HG02678 (cell line): ENCODE measurements around the gene WEE2.
"Not testable (repeated sequence)": the region's sequence is repeated elsewhere in the genome, so short reads cannot be mapped to it uniquely, and the experiment has no call there.

Experiments used
- ATAC-seq: cut with Tn5 transposase; IDR thresholded peaks from one replicate; pipeline ENCODE4 v1.9.1; 2021; ENCODE audit warnings: mild to moderate bottlenecking, moderate library complexity; ENCODE audit not compliant: unreplicated experiment

WEE2 gene

GRCh38 chr7:141763797-141764196, 55.6 kb downstream of the WEE2 start, which contains the start of gene TAS2R3:
Gene TAS2R3, plus strand, starts transcription at chr7:141764097. Its CDS starts 62 bp downstream, at chr7:141764159.
- ATAC-seq: no peak

- ATAC-seq: not testable (repeated sequence)
Measured at GRCh38 chr7:141770083-141770583, 62.0 kb downstream of the WEE2 start.

GRCh38 chr7:141776374-141776773, 68.2 kb downstream of the WEE2 start, which contains the start of gene TAS2R4:
Gene TAS2R4, plus strand, starts transcription at chr7:141776674. Its CDS starts 1,815 bp downstream, at chr7:141778489.
- ATAC-seq: no peak
